GM12878 (cell line): ENCODE data around the gene ANO2. TPM values are rescaled to one million over a fixed set of nuclear protein-coding genes. Genes with fewer than 3 reads are reported as not detected.

Source experiments
- ATAC-seq: fragments of 200-7000 bp; cut with Tn5 transposase; 3 replicates; pipeline ENCODE4 v1.9.1; 2020; ENCODE audit warnings: mild to moderate bottlenecking, moderate library complexity
- BruUV-seq: library from RNA; stranded (reverse); fragments of 400-500 nt; replicated peaks from 2 replicates; lab custom pipeline; 2021; lab: Mats Ljungman, UMichigan
- CTCF ChIA-PET: fragments of 300-600 bp; sonication (Branson Sonifier 250); formaldehyde crosslinking; extraction: SDS; loops from one replicate; lab custom pipeline; 2021; ENCODE audit warnings: inconsistent platforms; lab: Yijun Ruan, JAX
- POLR2A ChIA-PET: fragments of 350-600 bp; formaldehyde crosslinking; extraction: SDS; loops from one replicate; lab custom pipeline; 2021; ENCODE audit warnings: inconsistent platforms; lab: Charles Lee
- RAD21 ChIA-PET: fragments of 300-600 bp; sonication (Branson Sonifier 250); formaldehyde crosslinking; loops from one replicate; lab custom pipeline; 2023; ENCODE audit warnings: antibody characterized with exemption; ENCODE audit not compliant: unreplicated experiment; lab: Charles Lee
- SMC1A ChIA-PET: fragments of 300-600 bp; sonication (Branson Sonifier 250); formaldehyde crosslinking; loops from one replicate; lab custom pipeline; 2023; ENCODE audit not compliant: unreplicated experiment, uncharacterized antibody; lab: Charles Lee
- DNase-seq: peaks from one replicate; pipeline ENCODE4 v3.0.0-alpha.2; 2011; ENCODE audit warnings: low read depth, low spot score
- FAIRE-seq: peaks from 3 replicates; lab custom pipeline; 2011; peaks lifted over from hg19 to GRCh38; lab: Jason Lieb, UNC
- H2AFZ ChIP-seq: 2 replicates; pipeline ENCODE4 v1.6.0; 2011; ENCODE audit warnings: low read depth, low read length, control low read depth; ENCODE audit not compliant: control insufficient read depth
- H3K27ac ChIP-seq: 2 replicates; pipeline ENCODE4 v1.5.1; 2011; ENCODE audit warnings: control low read depth; ENCODE audit not compliant: control insufficient read depth, insufficient read depth
- H3K27me3 ChIP-seq, 2 experiments: replicated peaks in 1 of 2; 2 replicates each; pipeline versions ENCODE4 v1.6.0 to v1.6.1; 2011; ENCODE audit warnings: low read length in 1 of 2; ENCODE audit not compliant: control insufficient read depth in 2 of 2, insufficient read depth in 2 of 2
- H3K36me3 ChIP-seq, 2 experiments: 2 replicates each; pipeline ENCODE4 v1.5.1; 2011; ENCODE audit warnings: low read length in 1 of 2; ENCODE audit not compliant: control insufficient read depth in 2 of 2, insufficient read depth in 2 of 2
- H3K4me1 ChIP-seq: 2 replicates; pipeline ENCODE4 v1.6.1; 2011; ENCODE audit warnings: mild to moderate bottlenecking, low read length, moderate library complexity, mixed read lengths; ENCODE audit not compliant: control insufficient read depth, insufficient read depth
- H3K4me2 ChIP-seq: 2 replicates; pipeline ENCODE4 v1.6.0; 2011; ENCODE audit warnings: control low read depth; ENCODE audit not compliant: control insufficient read depth, insufficient read depth
- H3K4me3 ChIP-seq: fragments of 200-600 bp; sonication (generic); 2 replicates; pipeline ENCODE4 v1.5.1; 2016
- H3K79me2 ChIP-seq: 2 replicates; pipeline ENCODE4 v1.6.0; 2011; ENCODE audit warnings: low read length; ENCODE audit not compliant: control insufficient read depth, insufficient read depth
- H3K9ac ChIP-seq: 2 replicates; pipeline ENCODE4 v1.8.0; 2011; ENCODE audit warnings: low read length, control low read depth, mixed read lengths; ENCODE audit not compliant: control insufficient read depth, insufficient read depth
- H3K9me3 ChIP-seq: replicated peaks from 3 replicates; pipeline ENCODE4 v1.5.1; 2011; ENCODE audit warnings: mild to moderate bottlenecking, low read length; ENCODE audit not compliant: control insufficient read depth, insufficient read depth
- H4K20me1 ChIP-seq: 2 replicates; pipeline ENCODE4 v1.6.0; 2011; ENCODE audit not compliant: control insufficient read depth, insufficient read depth
- ETV6 ChIP-seq, 2 experiments: fragments of 450-650 bp in 1 of 2; IDR thresholded peaks in 1 of 2; conservative IDR thresholded peaks in 1 of 2; 2 replicates each; pipeline ENCODE4 v1.6.1; 2014; ENCODE audit warnings: antibody characterized with exemption in 1 of 2, borderline replicate concordance in 1 of 2, low read depth in 1 of 2, mild to moderate bottlenecking in 1 of 2, moderate library complexity in 1 of 2
- HCFC1 ChIP-seq: fragments of 150-350 bp; IDR thresholded peaks from 2 replicates; pipeline ENCODE4 v1.6.1; 2014; ENCODE audit warnings: low read length
- KDM1A ChIP-seq: fragments of 200-600 bp; sonication (generic); IDR thresholded peaks from 2 replicates; pipeline ENCODE4 v1.6.1; 2016; ENCODE audit warnings: borderline replicate concordance
- MTA2 ChIP-seq: fragments of 450-650 bp; IDR thresholded peaks from 2 replicates; pipeline ENCODE4 v1.6.1; 2016; ENCODE audit warnings: low read depth, mild to moderate bottlenecking, moderate library complexity
- MYB ChIP-seq: fragments of 150-350 bp; IDR thresholded peaks from 2 replicates; pipeline ENCODE4 v1.6.1; 2014; ENCODE audit warnings: mild to moderate bottlenecking, low read depth, low read length, borderline replicate concordance
- NFYB ChIP-seq: IDR thresholded peaks from 2 replicates; pipeline ENCODE4 v1.6.1; 2011; ENCODE audit warnings: low read depth, mild to moderate bottlenecking, low read length, improper control_type of control experiment, moderate library complexity; ENCODE audit not compliant: insufficient read depth
- SIX5 ChIP-seq: IDR thresholded peaks from 2 replicates; pipeline ENCODE4 v1.6.1; 2011; ENCODE audit warnings: mild to moderate bottlenecking, low read depth, low read length, moderate library complexity; ENCODE audit not compliant: severe bottlenecking
- STAT3 ChIP-seq: IDR thresholded peaks from 2 replicates; pipeline ENCODE4 v1.6.1; 2011; ENCODE audit warnings: low read depth, low read length, improper control_type of control experiment
- ZNF274 ChIP-seq: IDR thresholded peaks from one replicate; pipeline ENCODE4 v1.8.0; 2011; ENCODE audit not compliant: insufficient read length, insufficient read depth
- ZZZ3 ChIP-seq: IDR thresholded peaks from 2 replicates; pipeline ENCODE4 v1.6.1; 2011; ENCODE audit warnings: low read depth; ENCODE audit not compliant: control insufficient read depth, insufficient read length
- WGBS: methylation state at CpG from one replicate; pipeline ENCODE4 v1.1.6; 2016; ENCODE audit warnings: low lambda C conversion rate; ENCODE audit not compliant: insufficient replicate concordance, insufficient coverage; ENCODE audit errors: missing lambda C conversion rate; 5-methylcytosine and 5-hydroxymethylcytosine counted together
- in situ Hi-C: fragments of 300-500 bp; cut with MboI; formaldehyde crosslinking; loops from 9 replicates; pipeline ENCODE4 v1.14.3; 2018; ENCODE audit warnings: mixed read lengths
- intact Hi-C: fragments of 100-400 bp; cut with micrococcal nuclease; formaldehyde crosslinking; loops from one replicate; pipeline ENCODE4 v1.14.2; 2022; ENCODE audit not compliant: unreplicated experiment
- polyA plus RNA-seq, 11 experiments: library from polyadenylated mRNA; depleted of rRNA in 4 of 11; unstranded in 6 of 11; stranded (reverse) in 5 of 11; fragments of >200 nt; fragmentation: Nextera tagmentation in 4 of 11; fragmentation: Illumina TruSeq in 1 of 11; extraction: Ambion mirVana in 4 of 11; extraction: Trizol in 1 of 11; gene quantifications; 1 replicate in 1 of 11; 2 replicates in 10 of 11; pipeline versions ENCODE4 v1.2.1 to v1.2.3, GENCODE V29; 2011 to 2016; ENCODE audit warnings: inconsistent platforms in 2 of 11, missing spikeins in 2 of 11, low read depth in 1 of 11
- total RNA-seq, 4 experiments: library from RNA; depleted of rRNA in 3 of 4; stranded (reverse); fragments of >200 nt in 3 of 4; fragmentation: Illumina TruSeq in 1 of 4; extraction: Trizol in 1 of 4; gene quantifications; 2 replicates each; pipeline versions ENCODE4 v1.2.1 to v1.2.3, GENCODE V29; 2013 to 2021
- TF ChIP-seq, protein P1 (sequence below), 3 experiments: IDR thresholded peaks in 2 of 3; conservative IDR thresholded peaks in 1 of 3; 2 replicates each; pipeline ENCODE4 v1.5.1; 2011; ENCODE audit warnings: low read depth in 3 of 3, low read length in 3 of 3, mild to moderate bottlenecking in 3 of 3, control low read depth in 2 of 3, moderate library complexity in 2 of 3, inconsistent platforms in 1 of 3, mixed read lengths in 1 of 3; ENCODE audit not compliant: control insufficient read depth in 2 of 3, insufficient read depth in 1 of 3; ENCODE audit errors: extremely low read depth in 1 of 3
- TF ChIP-seq, protein P2 (sequence below): fragments of 450-650 bp; IDR thresholded peaks from 2 replicates; pipeline ENCODE4 v1.6.1; 2016; ENCODE audit warnings: mild to moderate bottlenecking
- TF ChIP-seq, protein P3 (sequence below): IDR thresholded peaks from 2 replicates; pipeline ENCODE4 v1.6.1; 2012; ENCODE audit warnings: low read depth, low read length, improper control_type of control experiment

ANO2 gene
- total and polyA plus RNA-seq, 10 of the 15 experiments (the other 5 are each of a cell fraction or from before 2014, with no cell fraction given), result not detected

DNA sequence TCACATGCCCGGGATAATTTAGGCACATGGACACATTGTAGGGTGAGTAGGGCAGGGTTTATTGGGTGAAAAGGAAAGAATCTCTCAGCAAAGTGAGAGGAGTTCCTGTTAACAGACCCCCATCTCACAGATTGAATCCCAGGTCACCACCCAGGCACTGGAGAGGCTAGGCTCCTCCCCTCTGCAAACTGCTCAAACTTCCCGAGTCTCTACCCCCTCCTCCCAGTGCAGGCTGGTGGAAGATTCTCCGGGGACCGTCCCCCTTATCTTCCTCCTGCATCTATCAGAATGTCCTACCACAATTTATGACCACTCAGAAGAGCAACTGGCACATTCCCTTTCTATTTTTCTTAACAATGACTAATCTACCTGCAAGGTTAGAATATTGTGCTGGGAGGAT lies 387.2 kb downstream of the ANO2 start (continued):
- no peak for TF ChIP-seq ZZZ3
- TF ChIP-seq, protein P1, sequence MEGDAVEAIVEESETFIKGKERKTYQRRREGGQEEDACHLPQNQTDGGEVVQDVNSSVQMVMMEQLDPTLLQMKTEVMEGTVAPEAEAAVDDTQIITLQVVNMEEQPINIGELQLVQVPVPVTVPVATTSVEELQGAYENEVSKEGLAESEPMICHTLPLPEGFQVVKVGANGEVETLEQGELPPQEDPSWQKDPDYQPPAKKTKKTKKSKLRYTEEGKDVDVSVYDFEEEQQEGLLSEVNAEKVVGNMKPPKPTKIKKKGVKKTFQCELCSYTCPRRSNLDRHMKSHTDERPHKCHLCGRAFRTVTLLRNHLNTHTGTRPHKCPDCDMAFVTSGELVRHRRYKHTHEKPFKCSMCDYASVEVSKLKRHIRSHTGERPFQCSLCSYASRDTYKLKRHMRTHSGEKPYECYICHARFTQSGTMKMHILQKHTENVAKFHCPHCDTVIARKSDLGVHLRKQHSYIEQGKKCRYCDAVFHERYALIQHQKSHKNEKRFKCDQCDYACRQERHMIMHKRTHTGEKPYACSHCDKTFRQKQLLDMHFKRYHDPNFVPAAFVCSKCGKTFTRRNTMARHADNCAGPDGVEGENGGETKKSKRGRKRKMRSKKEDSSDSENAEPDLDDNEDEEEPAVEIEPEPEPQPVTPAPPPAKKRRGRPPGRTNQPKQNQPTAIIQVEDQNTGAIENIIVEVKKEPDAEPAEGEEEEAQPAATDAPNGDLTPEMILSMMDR (IDR thresholded peaks at IDR 0.05 in 2 of 3, conservative IDR thresholded peaks at IDR 0.05 in 1 of 3; ENCODE audit: control insufficient read depth in 2 of 3, extremely low read depth in 1 of 3, insufficient read depth in 1 of 3, low read depth in 3 of 3, low read length in 3 of 3), result no peak

DNA sequence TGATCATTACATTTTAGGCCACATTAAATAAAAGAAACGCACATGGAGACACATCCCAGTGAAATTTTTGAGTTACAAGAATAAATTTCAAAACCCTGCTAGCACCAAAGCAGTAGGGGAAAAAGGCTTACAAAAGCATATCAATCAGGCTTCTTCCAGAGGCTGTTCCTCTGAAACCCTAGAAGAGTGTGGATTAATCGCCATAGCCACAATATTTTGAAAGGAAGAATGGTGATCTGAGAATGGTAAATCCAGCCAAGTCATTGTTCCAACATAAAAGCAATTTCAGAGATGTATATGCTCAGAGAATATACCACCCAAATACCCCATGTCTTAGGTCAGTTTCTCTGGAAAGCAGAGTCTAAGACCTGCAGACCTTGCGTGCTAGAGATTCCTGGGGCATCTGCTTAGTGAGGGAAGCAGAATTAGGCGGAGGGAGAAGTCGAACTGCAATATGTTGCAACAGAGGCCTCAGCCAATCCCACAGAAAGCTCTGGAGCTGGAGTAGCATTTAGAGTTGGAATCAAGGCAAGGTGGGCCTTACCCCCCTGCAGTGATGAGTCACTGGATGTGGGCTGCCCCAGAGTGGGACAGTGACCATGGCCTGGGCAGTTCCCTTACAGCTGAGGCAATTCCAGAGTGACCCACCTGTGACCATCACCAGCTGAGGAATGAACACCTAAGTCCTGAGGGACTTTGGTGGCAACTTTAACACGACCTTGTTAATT lies 387.9 kb downstream of the ANO2 start:
- ChIA-PET SMC1A (no interaction called here), RAD21 (no interaction called here), POLR2A (no interaction called here), CTCF (no interaction called here)
- H3K27me3 ChIP-seq, result no peaks in the 10 kb centered on the region; a peak in 1 of 4 replicates
- no peak overlapping the region for H3K4me2 ChIP-seq
- no peaks in the 10 kb centered on the region for H3K4me1 ChIP-seq
- H3K9me3 ChIP-seq, result no peaks in the 10 kb centered on the region; the same call in 2 of the 3 replicates
- no peaks in the 10 kb centered on the region for H3K79me2 ChIP-seq
- H4K20me1 ChIP-seq, result no peaks in the 10 kb centered on the region
- H3K27ac ChIP-seq, result no peak overlapping the region
- H3K36me3 ChIP-seq, result no peaks in the 10 kb centered on the region
- DNase-seq, result no peak
- WGBS, result 34% methylated on average over 6 of the region's 6 CpGs
- in situ Hi-C loops (no loop called here), intact Hi-C loops (no loop called here)
- FAIRE-seq, result no peak
- H2AFZ ChIP-seq, result no peak overlapping the region
- TF ChIP-seq, protein P2, sequence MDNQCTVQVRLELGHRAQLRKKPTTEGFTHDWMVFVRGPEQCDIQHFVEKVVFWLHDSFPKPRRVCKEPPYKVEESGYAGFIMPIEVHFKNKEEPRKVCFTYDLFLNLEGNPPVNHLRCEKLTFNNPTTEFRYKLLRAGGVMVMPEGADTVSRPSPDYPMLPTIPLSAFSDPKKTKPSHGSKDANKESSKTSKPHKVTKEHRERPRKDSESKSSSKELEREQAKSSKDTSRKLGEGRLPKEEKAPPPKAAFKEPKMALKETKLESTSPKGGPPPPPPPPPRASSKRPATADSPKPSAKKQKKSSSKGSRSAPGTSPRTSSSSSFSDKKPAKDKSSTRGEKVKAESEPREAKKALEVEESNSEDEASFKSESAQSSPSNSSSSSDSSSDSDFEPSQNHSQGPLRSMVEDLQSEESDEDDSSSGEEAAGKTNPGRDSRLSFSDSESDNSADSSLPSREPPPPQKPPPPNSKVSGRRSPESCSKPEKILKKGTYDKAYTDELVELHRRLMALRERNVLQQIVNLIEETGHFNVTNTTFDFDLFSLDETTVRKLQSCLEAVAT, result no peak
- TF ChIP-seq, protein P3, sequence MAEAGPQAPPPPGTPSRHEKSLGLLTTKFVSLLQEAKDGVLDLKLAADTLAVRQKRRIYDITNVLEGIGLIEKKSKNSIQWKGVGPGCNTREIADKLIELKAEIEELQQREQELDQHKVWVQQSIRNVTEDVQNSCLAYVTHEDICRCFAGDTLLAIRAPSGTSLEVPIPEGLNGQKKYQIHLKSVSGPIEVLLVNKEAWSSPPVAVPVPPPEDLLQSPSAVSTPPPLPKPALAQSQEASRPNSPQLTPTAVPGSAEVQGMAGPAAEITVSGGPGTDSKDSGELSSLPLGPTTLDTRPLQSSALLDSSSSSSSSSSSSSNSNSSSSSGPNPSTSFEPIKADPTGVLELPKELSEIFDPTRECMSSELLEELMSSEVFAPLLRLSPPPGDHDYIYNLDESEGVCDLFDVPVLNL, result no peak
- TF ChIP-seq NFYB (no peak), MTA2 (no peak), ETV6 (conservative IDR thresholded peaks at IDR 0.05 in 1 of 2, IDR thresholded peaks at IDR 0.05 in 1 of 2; ENCODE audit: borderline replicate concordance in 1 of 2, low read depth in 1 of 2) (no peak), HCFC1 (no peak), KDM1A (no peak), MYB (no peak), SIX5 (no peak), STAT3 (no peak), ZNF274 (no peak)
- no peak overlapping the region for H3K4me3 ChIP-seq
- no peak for ATAC-seq
- BruUV-seq, result no TSS peak
- no peak overlapping the region for H3K9ac ChIP-seq
